H1 (cell line): ENCODE results near the gene ASMTL. TPM values are rescaled to one million over a fixed set of nuclear protein-coding genes. Genes with fewer than 3 reads are reported as not detected.

Experiments
- ATF2 ChIP-seq: IDR thresholded peaks from 2 replicates; pipeline ENCODE4 v1.6.1; 2012; ENCODE audit warnings: low read length, inconsistent platforms
- polyA plus RNA-seq, 7 experiments: library from polyadenylated mRNA; depleted of rRNA in 3 of 7; stranded (reverse) in 5 of 7; unstranded in 2 of 7; fragments of >200 nt in 5 of 7; fragments of 200-250 nt in 2 of 7; gene quantifications; 1 replicate in 5 of 7; 2 replicates in 1 of 7; 4 replicates in 1 of 7; pipeline versions ENCODE4 v1.2.1 to v1.2.3, GENCODE V29; 2011 to 2013; ENCODE audit warnings: missing spikeins in 2 of 7, mixed read lengths in 2 of 7
- total RNA-seq: library from RNA; stranded (reverse); fragmentation: NEBNext Ultra II Directional; extraction: Animal tissue kit (Norgen Biotek cat#: 25700); gene quantifications from 2 replicates; pipeline ENCODE4 v1.2.1, GENCODE V29; 2021

ASMTL gene
- total and polyA plus RNA-seq, 2 of the 8 experiments (the other 6 are each of a cell fraction or from before 2014, with no cell fraction given), result 75.6 to 81.4 TPM

GRCh38 chrX:1397001-1397400 is 55.7 kb downstream of the ASMTL start (continued):
- no peak for TF ChIP-seq ATF2
- TF ChIP-seq, all 59 proteins: peak for 0
